ENCODE data around the gene ONECUT1.

The ONECUT1 gene

DNA sequence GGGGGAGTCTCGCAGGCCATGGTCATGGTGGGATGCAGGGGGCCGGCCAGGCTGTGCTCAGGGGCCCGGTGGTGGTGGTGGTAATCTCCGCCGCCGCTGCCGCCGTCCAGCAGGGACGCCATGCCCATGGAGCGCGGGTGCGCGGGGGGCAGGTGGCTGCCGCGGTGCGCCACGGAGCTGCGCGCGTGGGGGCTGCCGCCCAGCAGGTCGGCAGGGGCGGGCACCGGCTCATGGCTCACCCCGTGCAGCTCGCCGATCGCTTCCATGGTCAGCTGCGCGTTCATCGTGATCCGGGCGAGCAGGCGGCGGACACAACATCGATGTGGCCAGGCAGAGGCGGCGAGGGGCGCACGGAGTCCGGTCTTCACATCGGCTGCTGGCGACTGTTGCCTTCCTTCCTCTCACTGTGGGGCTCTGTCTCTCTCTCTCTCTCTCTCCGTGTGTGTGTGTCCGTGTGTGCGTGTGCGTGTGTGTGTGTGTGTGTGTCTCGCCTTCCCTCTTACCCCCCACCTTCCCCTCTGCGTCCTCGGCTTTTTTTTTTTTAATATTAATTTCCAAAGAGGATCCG is 451 bp downstream of the ONECUT1 start:
- Histone ChIP-seq H4K20me1 (ENCODE audit: insufficient read depth, low read length, poor library complexity, severe bottlenecking) (no peaks in the 10 kb centered on the region), H2AFZ (ENCODE audit: low read length) (peak overlapping the region; percentile 98), H3K4me2 (ENCODE audit: low read depth, low read length, poor library complexity, severe bottlenecking) (peak overlapping the region; percentile 82), H3K36me3 (ENCODE audit: insufficient read depth, low read length) (no peaks in the 10 kb centered on the region), H3K9me3 (ENCODE audit: insufficient read depth, low read depth, low read length) (no peaks in the 10 kb centered on the region), H3K4me3 (ENCODE audit: low read length, poor library complexity, severe bottlenecking) (peak overlapping the region; percentile 88), H3K4me1 (ENCODE audit: insufficient read depth, low read length, poor library complexity, severe bottlenecking) (no peaks in the 10 kb centered on the region), H3K27me3 (ENCODE audit: insufficient read depth, low read length, poor library complexity, severe bottlenecking) (no peaks in the 10 kb centered on the region), H3K9ac (ENCODE audit: low read depth, low read length, poor library complexity, severe bottlenecking) (peak overlapping the region; percentile 75), H3F3A (ENCODE audit: low read depth) (no peaks in the 10 kb centered on the region), H3K9me2 (replicated peaks; ENCODE audit: low read depth, low read length) (no peaks in the 10 kb centered on the region), H3K79me2 (ENCODE audit: insufficient read depth, low read length) (no peaks in the 10 kb centered on the region)
- no peak for TF ChIP-seq CTCF (conservative IDR thresholded peaks at IDR 0.05; ENCODE audit: low read length)
- no peak for TF ChIP-seq EZH2phosphoT487 (IDR thresholded peaks at IDR 0.05; ENCODE audit: borderline replicate concordance)

- H3K4me1 ChIP-seq (ENCODE audit: insufficient read depth, low read length, poor library complexity, severe bottlenecking) = no peaks in the 10 kb centered on the region
- H3K9me3 ChIP-seq (ENCODE audit: insufficient read depth, low read depth, low read length) = no peaks in the 10 kb centered on the region
- H3F3A ChIP-seq (ENCODE audit: low read depth) = no peaks in the 10 kb centered on the region
- H3K4me3 ChIP-seq (ENCODE audit: low read length, poor library complexity, severe bottlenecking) = peak overlapping the region; percentile 88
- no peak overlapping the region for H3K9ac ChIP-seq (ENCODE audit: low read depth, low read length, poor library complexity, severe bottlenecking)
- H3K9me2 ChIP-seq (replicated peaks; ENCODE audit: low read depth, low read length) = no peaks in the 10 kb centered on the region
- peak overlapping the region; percentile 82 for H3K4me2 ChIP-seq (ENCODE audit: low read depth, low read length, poor library complexity, severe bottlenecking)
- H4K20me1 ChIP-seq (ENCODE audit: insufficient read depth, low read length, poor library complexity, severe bottlenecking) = no peaks in the 10 kb centered on the region
- H2AFZ ChIP-seq (ENCODE audit: low read length) = no peak overlapping the region
- TF ChIP-seq CTCF (conservative IDR thresholded peaks at IDR 0.05; ENCODE audit: low read length) = no peak
- TF ChIP-seq EZH2phosphoT487 (IDR thresholded peaks at IDR 0.05; ENCODE audit: borderline replicate concordance) = no peak
- no peaks in the 10 kb centered on the region for H3K27me3 ChIP-seq (ENCODE audit: insufficient read depth, low read length, poor library complexity, severe bottlenecking)
- H3K79me2 ChIP-seq (ENCODE audit: insufficient read depth, low read length) = no peaks in the 10 kb centered on the region
- H3K36me3 ChIP-seq (ENCODE audit: insufficient read depth, low read length) = no peaks in the 10 kb centered on the region
Measured at GRCh38 chr15:52789008-52789600, 1.0 kb downstream of the ONECUT1 start.

DNA sequence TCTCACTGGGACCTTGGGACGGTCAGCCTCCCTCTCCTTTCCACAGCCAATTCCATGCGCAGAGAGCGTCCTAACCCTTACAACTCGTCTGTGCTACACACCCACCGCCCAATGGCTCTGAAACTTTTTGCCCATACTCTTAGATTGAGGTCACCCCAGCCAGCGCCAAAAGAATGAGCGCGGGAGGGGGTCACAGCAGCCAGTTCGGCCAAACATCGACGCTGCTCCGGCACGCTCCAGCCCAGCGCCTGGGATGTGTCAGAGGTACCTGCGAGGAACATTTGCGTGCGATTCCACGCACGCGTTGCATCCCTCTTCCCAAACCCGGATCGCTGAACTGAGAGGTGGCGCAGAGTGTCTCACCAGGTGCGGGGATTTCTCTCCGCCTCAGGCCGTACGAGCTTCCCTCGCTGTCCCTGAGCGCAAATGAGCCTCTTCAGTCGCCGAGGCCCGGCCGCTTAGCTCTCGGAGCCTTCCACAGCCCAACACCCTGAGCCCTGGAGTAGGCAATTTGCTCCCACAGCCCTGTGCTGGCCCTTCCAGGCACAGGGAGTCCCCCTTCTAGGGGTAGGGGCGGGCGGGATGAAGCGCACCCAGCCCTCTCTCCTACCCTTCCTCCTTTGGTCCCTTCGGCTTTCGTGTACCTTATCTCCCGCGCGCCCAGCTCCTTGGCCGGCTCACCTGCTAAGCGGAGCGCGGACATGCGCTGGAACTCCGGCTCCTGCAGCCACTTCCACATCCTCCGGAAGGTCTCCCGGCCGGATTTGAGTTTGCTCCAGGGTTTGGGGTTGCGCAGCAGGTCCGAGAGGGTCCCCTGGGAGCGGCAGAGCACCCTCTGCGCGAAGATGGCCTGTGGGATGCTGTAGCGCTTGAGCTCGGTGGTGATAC is 1.8 kb downstream of the ONECUT1 start:
- Histone ChIP-seq H3K4me3 (ENCODE audit: low read length, poor library complexity, severe bottlenecking) (no peak overlapping the region), H3K4me2 (ENCODE audit: low read depth, low read length, poor library complexity, severe bottlenecking) (no peak overlapping the region), H3K79me2 (ENCODE audit: insufficient read depth, low read length) (no peaks in the 10 kb centered on the region), H3K27me3 (ENCODE audit: insufficient read depth, low read length, poor library complexity, severe bottlenecking) (no peaks in the 10 kb centered on the region), H3K4me1 (ENCODE audit: insufficient read depth, low read length, poor library complexity, severe bottlenecking) (no peaks in the 10 kb centered on the region), H3F3A (ENCODE audit: low read depth) (no peaks in the 10 kb centered on the region), H4K20me1 (ENCODE audit: insufficient read depth, low read length, poor library complexity, severe bottlenecking) (no peaks in the 10 kb centered on the region), H2AFZ (ENCODE audit: low read length) (no peak overlapping the region), H3K9ac (ENCODE audit: low read depth, low read length, poor library complexity, severe bottlenecking) (no peak overlapping the region), H3K9me2 (replicated peaks; ENCODE audit: low read depth, low read length) (no peaks in the 10 kb centered on the region), H3K36me3 (ENCODE audit: insufficient read depth, low read length) (no peaks in the 10 kb centered on the region), H3K9me3 (ENCODE audit: insufficient read depth, low read depth, low read length) (no peaks in the 10 kb centered on the region)
- TF ChIP-seq CTCF (conservative IDR thresholded peaks at IDR 0.05; ENCODE audit: low read length) (no peak), EZH2phosphoT487 (IDR thresholded peaks at IDR 0.05; ENCODE audit: borderline replicate concordance) (no peak)

Data from Loucy (cell line).